GM19467 (cell line): ENCODE data around the gene SRP9.

ENCODE experiments used
- ATAC-seq: cut with Tn5 transposase; IDR thresholded peaks from one replicate; pipeline ENCODE4 v1.9.1; 2021; ENCODE audit warnings: mild to moderate bottlenecking, moderate library complexity; ENCODE audit not compliant: unreplicated experiment

Gene SRP9

GRCh38 chr1:225777583-225778336 lies at the start of gene SRP9:
Gene SRP9 (plus strand): TSS chr1:225777826. CDS start chr1:225777941, 115 bp downstream.
- peak; percentile 100 for ATAC-seq

- no peak for ATAC-seq
Observed at GRCh38 chr1:225731491-225731890, 46.1 kb upstream of the SRP9 start.

DNA sequence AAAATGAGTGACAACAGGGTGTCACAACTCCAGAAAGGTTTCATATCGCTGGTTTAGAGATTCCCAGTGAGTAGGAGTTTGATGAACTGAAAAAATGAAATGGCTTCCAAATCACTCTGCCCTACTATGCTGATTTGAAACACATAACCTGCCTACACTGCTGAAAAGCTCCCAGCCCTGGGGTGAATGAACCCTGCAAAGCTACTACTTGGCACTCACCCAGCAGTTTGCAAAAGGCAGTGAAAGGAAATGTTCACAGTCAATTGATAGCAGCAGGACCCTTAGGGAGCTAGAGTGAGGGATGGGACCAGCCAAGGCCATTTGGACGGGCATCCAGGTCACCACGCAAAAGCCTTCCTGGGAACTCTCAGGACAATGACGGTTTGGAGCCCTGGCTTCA lies 44.4 kb upstream of the SRP9 start:
- no peak for ATAC-seq

- ATAC-seq = no peak
Observed at GRCh38 chr1:225735252-225736149, 42.1 kb upstream of the SRP9 start.

- no peak for ATAC-seq
Observed at GRCh38 chr1:225736437-225737098, 41.1 kb upstream of the SRP9 start.

GRCh38 chr1:225737161-225737560 lies 40.5 kb upstream of the SRP9 start:
- ATAC-seq = no peak

- no peak for ATAC-seq
Observed at GRCh38 chr1:225737866-225738265, 39.8 kb upstream of the SRP9 start.

DNA sequence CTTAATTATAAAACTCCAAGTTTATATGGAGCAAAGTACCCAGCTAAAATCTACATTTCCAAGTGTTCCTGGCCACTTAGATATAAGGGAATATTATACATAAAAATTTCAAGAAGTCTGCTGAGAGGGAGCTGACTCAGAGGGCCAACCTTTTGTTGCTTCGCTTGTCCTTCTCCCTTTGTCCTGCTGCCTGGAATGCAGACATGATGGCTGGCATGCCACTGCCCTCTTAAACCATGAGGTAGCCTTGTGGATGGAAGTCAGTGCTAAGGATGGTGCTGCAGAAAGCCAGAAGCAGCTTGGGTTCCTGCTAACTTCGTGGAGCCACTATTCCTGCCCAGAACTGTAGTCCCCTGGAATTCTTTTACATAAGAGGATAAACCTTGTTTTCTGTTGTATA lies 38.9 kb upstream of the SRP9 start:
- no peak for ATAC-seq

GRCh38 chr1:225739542-225740107 lies 38.0 kb upstream of the SRP9 start:
- no peak for ATAC-seq

- ATAC-seq = no peak
Observed at GRCh38 chr1:225744745-225745144, 32.9 kb upstream of the SRP9 start.

DNA sequence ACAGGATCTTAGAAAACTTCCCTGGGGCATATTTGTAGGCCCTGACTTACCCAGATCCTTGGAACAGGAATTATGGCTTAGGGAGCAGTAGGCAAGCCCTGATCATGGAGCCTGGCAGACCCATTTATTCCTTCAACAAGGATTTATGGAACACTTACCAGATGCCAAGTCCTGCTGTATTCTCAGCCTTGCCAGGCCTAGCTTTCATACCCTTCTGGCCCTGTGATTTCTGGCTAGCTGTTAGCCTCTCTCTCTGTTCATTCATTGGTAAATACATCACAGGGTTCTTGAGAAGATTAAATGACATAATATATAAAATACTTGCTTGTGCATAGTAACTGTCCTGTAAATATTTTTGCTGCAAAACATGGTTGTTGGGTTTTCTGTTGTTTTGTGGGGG lies 32.4 kb upstream of the SRP9 start:
- ATAC-seq = no peak

DNA sequence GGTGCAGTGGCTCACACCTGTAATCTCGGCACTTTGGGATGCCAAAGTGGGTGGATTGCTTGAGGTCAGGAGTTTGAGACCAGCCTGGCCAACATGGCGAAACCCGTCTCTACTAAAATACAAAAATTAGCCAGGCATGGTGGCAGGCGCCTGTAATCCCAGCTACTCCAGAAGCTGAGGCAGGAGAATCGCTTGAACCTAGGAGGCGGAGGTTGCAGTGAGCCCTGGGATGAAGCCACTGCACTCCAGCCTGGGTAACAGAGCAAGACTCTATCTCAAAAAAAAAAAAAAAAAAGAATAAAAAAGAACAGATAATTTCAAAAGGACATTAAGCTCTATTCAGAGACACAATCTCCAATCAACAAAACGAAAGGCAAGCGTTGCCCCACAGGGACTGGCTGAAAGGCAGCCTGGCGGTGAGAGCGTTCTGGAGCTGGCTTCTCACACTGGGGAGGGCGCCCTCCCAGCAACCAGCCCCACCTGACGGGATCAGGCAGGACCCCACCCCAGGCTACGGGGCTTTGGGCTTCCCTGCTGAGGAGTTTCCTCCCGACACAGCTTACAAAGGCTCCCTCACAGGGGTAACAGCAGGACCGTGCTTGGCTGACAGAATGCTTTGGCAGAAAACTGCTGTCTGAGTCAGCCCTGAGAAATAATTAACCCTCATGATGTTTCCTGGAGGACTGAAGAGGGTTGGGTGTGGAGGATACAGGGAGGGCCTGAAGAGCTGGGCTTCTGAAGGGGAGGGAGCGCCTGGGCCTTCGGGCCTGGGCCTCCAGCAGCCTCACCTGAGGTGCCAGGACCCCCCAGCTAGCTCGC lies 31.1 kb upstream of the SRP9 start:
- peak; percentile 53 for ATAC-seq

DNA sequence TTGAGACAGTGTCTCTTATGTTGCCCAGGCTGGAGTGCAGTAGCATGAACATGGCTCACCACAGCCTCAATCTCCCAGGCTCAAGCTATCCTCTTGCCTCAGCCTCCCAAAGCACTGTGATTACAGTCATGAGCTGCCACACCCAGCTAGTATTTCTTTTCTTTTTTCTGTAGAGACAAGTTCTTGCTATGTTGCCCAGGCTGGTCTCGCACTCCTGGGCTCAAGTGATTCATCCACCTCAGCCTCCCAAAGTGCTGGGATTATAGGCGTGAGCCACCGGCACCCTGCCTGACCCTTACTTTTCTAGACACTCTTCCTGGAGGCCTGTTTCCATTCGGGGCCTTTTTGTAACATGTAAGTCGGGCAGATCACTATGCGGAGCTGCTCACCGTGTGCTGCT lies 30.1 kb upstream of the SRP9 start:
- ATAC-seq = no peak

DNA sequence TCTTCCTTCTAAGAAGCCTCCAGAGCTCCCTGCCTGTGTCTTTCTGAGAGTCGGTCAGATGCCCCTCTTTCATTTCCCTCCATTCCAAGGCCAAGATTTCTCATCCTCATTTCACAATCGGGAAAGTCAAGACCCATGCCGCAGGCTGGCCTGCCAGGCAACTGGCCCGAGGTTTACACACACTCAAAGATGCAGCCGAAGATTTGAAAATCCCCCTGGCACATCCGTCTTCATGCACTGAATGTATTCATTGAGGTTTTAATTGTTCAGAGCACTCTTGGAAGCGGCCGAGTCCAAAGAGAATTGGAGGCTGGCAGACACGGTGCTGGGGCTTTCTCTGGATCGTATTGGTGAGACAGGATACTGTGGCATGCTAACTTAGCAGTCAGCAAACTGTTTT lies 29.1 kb upstream of the SRP9 start:
- no peak for ATAC-seq

DNA sequence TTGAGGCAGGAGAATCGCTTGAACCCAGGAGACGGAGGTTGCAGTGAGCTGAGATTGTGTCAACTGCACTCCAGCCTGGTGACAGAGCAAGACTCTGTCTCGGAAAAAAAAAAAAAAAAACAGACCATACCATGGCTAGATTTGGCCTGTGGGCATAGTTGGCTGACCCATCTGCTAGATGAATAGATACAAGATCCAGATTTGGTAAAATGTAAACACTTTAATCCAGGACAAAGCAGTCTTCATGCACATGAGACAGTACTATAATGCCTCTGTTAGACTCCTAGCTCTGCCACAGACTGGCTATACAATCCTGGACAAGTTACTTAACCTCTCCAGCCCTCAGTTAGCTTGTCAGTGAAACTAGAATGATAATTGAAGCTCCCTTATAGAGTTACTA lies 27.9 kb upstream of the SRP9 start:
- ATAC-seq = no peak

DNA sequence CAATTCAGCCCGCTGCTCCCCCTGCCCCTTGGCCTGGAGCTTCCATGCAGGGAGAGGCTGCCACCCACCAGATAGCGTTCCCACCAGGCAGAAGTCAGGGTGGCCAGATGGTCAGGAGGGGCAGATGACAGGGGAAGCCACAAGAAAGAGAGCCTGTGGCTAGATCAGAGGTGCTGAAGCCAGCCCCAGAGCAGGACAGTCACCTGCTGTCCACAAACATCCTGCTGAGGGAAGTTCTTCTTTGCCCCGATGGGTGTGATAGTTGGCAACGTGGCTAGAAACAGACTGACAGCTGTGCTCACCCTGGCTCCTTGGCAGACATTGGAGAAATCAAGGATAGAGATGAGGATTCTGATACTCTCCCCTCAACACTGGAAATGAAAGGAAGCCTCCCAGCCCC lies 27.2 kb upstream of the SRP9 start:
- ATAC-seq = no peak

DNA sequence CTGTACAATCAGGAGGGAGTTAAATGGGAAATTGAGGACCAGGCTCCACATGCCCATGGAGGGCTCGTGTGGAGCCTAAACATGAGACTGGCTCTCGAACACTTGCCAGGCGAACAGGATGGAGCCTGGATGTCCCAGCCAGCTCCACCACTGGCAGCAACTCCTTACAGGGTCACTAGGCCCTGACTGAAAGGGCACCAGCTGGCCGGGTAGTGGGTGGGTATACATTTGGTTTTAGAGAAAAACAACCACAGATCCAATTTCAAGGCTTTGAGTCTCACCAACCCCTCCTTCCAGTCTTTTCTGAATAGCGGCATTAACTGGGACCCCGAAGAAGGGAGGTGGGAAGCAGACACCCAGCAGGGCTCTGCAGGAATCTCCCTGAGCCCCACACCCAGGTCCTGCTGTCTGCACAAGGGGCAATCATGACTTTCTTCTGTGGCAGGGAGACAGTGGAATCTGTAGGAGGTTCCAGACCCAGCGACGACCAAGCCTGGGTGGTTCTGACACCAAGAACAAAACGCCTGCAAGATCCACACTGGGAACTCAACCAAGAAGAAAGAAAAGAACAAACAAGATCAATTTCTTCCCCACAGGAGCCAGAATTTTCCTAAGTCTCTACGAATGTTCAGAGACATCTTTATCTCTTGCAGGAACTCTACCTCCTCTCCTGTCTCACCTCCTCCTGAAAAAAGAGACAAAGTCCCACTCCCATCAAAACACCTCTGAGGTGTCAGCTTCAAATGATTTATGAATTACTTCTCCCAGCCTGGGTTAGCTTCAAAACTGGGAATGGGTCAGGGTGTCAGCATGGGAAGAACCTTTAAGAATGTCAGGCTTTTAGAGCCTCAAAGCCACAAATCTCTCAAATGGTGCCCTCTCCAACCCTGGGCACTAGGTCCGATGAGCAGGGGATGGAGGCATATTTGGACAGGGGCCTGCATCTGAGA lies 26.5 kb upstream of the SRP9 start:
- ATAC-seq = no peak

GRCh38 chr1:225752245-225752644 lies 25.4 kb upstream of the SRP9 start:
- no peak for ATAC-seq

- ATAC-seq = no peak
Observed at GRCh38 chr1:225754940-225755641, 22.5 kb upstream of the SRP9 start.
